ENCODE data around the gene PML.

PML gene

DNA sequence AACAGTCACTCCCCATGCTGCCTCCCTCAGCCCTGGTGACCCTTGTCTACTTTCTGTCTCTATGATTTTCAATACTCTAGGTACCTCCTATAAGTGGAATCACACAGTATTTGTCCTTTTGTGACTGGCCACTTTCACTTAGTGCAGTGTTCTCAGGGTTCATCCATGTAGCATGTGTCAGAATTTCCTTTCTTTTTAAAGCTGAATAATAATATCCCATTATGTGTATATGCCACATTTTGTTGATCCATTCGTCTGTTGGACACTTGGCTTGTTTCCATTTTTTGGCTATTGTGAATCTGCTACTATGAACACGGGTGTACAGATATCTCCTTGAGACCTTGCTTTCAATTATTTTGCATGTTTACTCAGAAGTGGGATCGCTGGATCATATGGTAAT lies 34.1 kb downstream of the PML start:
- DNase-seq (ENCODE audit: low read depth): no peak
- in situ Hi-C loops (cut with HindIII; ENCODE audit: low sequenced_read_pairs): no loop called here
- TF ChIP-seq, protein P1, sequence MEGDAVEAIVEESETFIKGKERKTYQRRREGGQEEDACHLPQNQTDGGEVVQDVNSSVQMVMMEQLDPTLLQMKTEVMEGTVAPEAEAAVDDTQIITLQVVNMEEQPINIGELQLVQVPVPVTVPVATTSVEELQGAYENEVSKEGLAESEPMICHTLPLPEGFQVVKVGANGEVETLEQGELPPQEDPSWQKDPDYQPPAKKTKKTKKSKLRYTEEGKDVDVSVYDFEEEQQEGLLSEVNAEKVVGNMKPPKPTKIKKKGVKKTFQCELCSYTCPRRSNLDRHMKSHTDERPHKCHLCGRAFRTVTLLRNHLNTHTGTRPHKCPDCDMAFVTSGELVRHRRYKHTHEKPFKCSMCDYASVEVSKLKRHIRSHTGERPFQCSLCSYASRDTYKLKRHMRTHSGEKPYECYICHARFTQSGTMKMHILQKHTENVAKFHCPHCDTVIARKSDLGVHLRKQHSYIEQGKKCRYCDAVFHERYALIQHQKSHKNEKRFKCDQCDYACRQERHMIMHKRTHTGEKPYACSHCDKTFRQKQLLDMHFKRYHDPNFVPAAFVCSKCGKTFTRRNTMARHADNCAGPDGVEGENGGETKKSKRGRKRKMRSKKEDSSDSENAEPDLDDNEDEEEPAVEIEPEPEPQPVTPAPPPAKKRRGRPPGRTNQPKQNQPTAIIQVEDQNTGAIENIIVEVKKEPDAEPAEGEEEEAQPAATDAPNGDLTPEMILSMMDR (IDR thresholded peaks at IDR 0.05; ENCODE audit: low read depth, low read length, missing control alignments): no peak
- H3K4me3 ChIP-seq (ENCODE audit: low read depth, low read length): no peak overlapping the region

DNA sequence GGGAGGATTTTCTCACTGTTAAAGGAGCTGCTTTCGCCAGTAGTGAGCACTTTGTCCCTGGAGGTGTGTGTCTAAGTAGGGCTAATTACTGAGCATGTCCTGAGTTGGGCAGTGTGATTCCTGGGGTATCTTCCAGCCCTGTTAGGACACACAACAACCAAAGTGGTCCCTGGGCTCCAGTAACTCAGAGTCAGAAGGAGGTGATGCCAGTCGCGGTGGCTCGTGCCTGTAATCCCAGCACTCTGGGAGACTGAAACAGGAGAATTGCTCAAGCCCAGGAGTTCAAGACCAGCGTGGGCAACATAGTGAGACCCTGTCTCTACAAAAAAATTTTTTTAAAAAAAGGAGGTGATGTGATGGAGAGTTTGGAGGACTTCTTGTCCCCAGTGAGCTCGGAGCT lies 37.5 kb downstream of the PML start:
- DNase-seq (ENCODE audit: low read depth): no peak
- in situ Hi-C loops (cut with HindIII; ENCODE audit: low sequenced_read_pairs): no loop called here
- H3K4me3 ChIP-seq (ENCODE audit: low read depth, low read length): no peak overlapping the region
- TF ChIP-seq, protein P1 (IDR thresholded peaks at IDR 0.05; ENCODE audit: low read depth, low read length, missing control alignments): no peak

DNA sequence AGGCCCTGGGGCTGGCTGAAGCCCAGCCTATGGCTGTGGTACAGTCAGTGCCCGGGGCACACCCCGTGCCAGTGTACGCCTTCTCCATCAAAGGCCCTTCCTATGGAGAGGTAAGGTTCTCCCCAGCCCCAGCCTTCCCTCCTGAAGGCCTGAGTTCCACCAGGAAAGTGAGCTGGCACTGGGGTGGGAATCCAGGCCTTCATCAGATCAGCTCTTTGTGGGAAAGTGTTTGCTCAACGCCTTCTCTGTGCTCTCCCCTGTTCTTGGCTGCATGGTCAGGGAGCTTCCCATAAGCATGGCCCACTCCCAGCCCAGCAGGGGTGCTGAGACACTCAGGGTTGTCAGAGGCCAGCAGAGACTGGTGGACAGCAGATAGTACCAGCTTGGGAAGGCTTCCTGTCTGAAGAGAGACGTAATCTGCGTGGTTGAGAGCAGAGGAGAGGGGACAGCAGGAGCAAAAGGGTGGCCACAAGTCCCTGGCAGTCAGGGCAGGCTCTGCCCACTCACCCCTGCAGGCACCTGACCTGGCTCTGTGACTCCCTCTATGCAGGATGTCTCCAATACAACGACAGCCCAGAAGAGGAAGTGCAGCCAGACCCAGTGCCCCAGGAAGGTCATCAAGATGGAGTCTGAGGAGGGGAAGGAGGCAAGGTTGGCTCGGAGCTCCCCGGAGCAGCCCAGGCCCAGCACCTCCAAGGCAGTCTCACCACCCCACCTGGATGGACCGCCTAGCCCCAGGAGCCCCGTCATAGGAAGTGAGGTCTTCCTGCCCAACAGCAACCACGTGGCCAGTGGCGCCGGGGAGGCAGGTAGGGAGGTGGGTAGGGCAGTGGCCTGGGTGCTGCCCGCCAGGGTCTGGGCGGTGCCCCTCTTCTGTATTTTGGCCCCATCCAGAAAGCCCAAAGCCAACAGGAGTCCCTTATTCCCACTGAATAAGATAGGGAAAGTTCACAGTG lies 38.4 kb downstream of the PML start:
- TF ChIP-seq, protein P1 (IDR thresholded peaks at IDR 0.05; ENCODE audit: low read depth, low read length, missing control alignments): no peak

DNA sequence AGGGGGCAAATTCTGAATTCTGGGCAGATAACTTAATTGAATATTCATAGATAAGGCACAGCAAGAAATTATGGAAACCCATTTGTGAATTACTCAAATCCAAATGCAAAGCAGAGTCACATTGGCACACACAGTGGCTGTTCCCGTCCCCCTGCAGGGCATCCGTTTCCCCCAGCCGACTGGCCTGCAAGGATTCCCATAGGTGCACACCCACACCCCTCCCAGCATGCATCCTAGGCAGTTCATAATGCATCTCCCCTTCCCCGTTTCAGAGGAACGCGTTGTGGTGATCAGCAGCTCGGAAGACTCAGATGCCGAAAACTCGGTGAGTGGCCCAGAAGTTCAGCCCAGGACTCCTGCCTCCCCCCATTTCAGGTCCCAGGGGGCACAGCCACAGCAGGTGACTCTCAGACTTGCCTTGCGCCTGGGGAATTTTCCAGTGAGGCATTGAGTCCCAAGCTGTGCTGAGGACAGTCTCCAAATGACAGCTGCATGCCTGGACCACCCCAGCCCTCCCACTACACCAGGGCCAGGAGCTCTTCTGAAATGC lies 39.8 kb downstream of the PML start:
- TF ChIP-seq, protein P1 (IDR thresholded peaks at IDR 0.05; ENCODE audit: low read depth, low read length, missing control alignments): no peak
- in situ Hi-C loops (cut with HindIII; ENCODE audit: low sequenced_read_pairs): no loop called here
- DNase-seq (ENCODE audit: low read depth): no peak
- H3K4me3 ChIP-seq (ENCODE audit: low read depth, low read length): no peak overlapping the region

More for the DNA sequence above, 38.4 kb downstream of the PML start:
- in situ Hi-C loops (cut with HindIII; ENCODE audit: low sequenced_read_pairs): no loop called here
- no peak overlapping the region for H3K4me3 ChIP-seq (ENCODE audit: low read depth, low read length)
- no peak for DNase-seq (ENCODE audit: low read depth)

DNA sequence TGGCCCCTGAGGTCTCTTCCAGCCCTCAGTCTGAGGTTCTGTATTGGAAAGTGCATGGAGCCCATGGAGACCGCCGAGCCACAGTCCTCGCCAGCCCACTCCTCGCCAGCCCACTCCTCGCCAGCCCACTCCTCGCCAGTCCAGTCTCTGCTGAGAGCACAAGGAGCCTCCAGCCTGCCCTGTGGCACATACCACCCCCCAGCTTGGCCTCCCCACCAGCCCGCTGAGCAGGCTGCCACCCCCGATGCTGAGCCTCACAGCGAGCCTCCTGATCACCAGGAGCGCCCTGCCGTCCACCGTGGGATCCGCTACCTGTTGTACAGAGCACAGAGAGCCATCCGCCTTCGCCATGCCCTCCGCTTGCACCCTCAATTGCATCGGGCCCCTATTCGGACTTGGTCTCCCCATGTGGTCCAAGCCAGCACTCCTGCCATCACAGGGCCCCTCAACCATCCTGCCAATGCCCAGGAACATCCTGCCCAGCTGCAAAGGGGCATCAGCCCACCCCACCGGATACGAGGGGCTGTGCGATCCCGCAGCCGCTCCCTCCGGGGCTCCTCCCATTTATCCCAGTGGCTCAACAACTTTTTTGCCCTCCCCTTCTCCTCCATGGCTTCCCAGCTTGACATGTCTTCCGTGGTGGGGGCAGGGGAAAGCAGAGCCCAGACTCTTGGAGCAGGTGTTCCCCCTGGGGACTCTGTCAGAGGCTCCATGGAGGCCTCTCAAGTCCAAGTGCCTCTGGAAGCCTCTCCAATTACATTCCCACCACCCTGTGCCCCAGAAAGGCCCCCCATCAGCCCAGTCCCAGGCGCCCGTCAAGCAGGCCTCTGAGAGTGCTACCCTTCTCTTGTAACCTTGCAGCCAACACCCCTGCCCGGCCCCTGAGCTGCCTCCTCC lies 40.9 kb downstream of the PML start:
- DNase-seq (ENCODE audit: low read depth): no peak
- no peak overlapping the region for H3K4me3 ChIP-seq (ENCODE audit: low read depth, low read length)
- TF ChIP-seq, protein P1 (IDR thresholded peaks at IDR 0.05; ENCODE audit: low read depth, low read length, missing control alignments): no peak
- in situ Hi-C loops (cut with HindIII; ENCODE audit: low sequenced_read_pairs): no loop called here

Data from astrocyte of the cerebellum (primary cell).